ENCODE measurements around the gene IFNE. TPM values are rescaled to one million over a fixed set of nuclear protein-coding genes. Genes with fewer than 3 reads are reported as not detected.

IFNE gene
- total RNA-seq, 1 experiment from 2014 or later = 0.96 TPM

DNA sequence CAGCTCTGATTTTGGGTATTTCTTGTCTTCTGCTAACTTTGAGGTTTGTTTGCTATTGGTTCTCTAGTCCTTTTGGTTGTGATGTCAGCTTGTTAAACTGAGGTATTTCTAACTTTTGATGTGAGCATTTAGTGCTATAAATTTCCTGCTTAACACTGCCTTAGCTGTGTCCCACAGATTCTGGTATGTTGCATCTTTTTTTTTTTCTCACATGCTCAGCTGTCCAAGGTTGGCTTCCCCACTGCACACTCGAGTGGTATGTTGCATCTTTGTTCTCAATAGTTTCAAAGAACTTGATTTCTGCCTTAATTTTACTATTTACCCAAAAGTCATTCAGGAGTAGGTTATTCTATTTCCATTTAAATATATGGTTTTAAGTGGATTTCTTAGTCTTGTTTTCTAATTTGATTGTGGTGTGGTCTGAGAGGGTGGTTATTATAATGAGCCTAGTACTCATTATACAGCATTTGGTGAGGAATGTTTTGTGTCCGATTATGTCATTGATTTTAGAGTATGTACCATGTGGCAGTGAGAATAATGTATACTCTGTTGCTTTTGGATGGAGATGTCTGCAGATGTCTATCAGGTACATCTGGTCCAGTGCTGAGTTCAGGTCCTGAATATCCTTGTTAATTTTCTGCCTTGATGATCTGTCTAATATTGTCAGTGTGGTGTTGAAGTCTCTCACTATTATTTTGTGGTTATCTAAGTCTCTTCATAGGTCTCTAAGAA lies 42.2 kb upstream of the IFNE start (continued):
- TF ChIP-seq EGR1 (IDR thresholded peaks at IDR 0.05; ENCODE audit: low read depth) (peak; percentile 20; the same call in 1 of the 2 replicates), ZNF274 (IDR thresholded peaks at IDR 0.05; ENCODE audit: low read depth, low read length) (no peak), CBX3 (IDR thresholded peaks at IDR 0.05; ENCODE audit: low read depth) (no peak; the same call in 1 of the 2 replicates)

DNA sequence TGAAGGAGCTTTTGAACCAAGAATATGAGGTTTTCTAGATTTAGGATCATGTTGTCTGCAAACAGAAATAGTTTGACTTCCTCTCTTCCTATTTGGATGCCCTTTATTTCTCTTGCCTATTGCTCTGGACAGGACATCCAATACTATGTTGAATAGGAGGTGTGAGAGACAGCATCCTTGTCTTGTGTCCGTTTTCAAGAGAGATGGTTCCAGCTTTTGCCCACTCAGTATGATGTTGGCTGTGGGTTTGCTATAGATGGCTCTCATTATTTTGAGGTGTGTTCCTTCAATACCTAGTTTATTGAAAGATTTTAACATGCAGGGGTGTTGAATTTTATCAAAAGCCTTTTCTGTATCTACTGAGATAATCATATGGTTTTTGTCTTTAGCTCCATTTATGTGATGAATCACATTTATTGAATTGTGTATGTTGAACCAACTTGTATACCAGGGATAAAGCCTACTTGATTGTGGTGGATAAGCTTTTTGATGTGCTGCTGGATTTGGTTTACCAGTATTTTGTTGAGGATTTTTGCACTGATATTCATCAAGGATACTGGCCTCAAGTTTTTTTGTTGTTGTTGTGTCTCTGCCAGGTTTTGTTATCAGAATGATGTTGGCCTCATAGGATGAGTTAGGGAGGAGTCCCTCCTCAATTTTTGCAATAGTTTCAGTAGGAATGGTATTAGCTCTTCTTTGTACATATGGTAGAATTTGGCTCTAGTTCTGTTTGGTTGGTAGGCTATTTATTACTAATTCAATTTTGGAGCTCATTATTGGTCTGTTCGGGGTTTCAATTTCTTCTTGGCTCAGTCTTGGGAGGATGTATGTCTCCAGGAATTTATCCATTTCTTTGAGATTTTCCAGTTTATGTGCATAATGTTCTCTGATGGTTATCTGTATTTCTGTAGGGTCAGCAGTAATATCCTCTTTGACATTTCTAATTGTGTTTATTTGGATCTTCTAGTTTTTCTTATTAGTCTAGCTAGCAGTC lies 41.2 kb upstream of the IFNE start:
- peaks cover 97% of the 10 kb centered on the region for H3K79me2 ChIP-seq (ENCODE audit: insufficient read depth, low read length)
- POLR2A ChIA-PET = no interaction called here
- TF ChIP-seq, protein P1, sequence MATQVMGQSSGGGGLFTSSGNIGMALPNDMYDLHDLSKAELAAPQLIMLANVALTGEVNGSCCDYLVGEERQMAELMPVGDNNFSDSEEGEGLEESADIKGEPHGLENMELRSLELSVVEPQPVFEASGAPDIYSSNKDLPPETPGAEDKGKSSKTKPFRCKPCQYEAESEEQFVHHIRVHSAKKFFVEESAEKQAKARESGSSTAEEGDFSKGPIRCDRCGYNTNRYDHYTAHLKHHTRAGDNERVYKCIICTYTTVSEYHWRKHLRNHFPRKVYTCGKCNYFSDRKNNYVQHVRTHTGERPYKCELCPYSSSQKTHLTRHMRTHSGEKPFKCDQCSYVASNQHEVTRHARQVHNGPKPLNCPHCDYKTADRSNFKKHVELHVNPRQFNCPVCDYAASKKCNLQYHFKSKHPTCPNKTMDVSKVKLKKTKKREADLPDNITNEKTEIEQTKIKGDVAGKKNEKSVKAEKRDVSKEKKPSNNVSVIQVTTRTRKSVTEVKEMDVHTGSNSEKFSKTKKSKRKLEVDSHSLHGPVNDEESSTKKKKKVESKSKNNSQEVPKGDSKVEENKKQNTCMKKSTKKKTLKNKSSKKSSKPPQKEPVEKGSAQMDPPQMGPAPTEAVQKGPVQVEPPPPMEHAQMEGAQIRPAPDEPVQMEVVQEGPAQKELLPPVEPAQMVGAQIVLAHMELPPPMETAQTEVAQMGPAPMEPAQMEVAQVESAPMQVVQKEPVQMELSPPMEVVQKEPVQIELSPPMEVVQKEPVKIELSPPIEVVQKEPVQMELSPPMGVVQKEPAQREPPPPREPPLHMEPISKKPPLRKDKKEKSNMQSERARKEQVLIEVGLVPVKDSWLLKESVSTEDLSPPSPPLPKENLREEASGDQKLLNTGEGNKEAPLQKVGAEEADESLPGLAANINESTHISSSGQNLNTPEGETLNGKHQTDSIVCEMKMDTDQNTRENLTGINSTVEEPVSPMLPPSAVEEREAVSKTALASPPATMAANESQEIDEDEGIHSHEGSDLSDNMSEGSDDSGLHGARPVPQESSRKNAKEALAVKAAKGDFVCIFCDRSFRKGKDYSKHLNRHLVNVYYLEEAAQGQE (IDR thresholded peaks at IDR 0.05; ENCODE audit: low read depth) = no peak
- 0 out of 2 replicates have a peak, but pooled peaks have one; percentile 10 for TF ChIP-seq ELF1 (IDR thresholded peaks at IDR 0.05; ENCODE audit: borderline replicate concordance, low read depth)
- TF ChIP-seq FOSL1 (IDR thresholded peaks at IDR 0.05; ENCODE audit: low read depth) = peak; percentile 9; the same call in 1 of the 2 replicates
- TF ChIP-seq CBX3 (IDR thresholded peaks at IDR 0.05; ENCODE audit: low read depth) = peak; percentile 41
- peak; percentile 38; the same call in 1 of the 2 replicates for TF ChIP-seq SP1 (IDR thresholded peaks at IDR 0.05; ENCODE audit: low read depth)
- TF ChIP-seq YY1 (IDR thresholded peaks at IDR 0.05; ENCODE audit: extremely low read depth, insufficient replicate concordance, low read depth, low read length) = no peak
- TF ChIP-seq SIN3A (IDR thresholded peaks at IDR 0.05; ENCODE audit: low read depth) = peak; percentile 24
- TF ChIP-seq, protein P2, sequence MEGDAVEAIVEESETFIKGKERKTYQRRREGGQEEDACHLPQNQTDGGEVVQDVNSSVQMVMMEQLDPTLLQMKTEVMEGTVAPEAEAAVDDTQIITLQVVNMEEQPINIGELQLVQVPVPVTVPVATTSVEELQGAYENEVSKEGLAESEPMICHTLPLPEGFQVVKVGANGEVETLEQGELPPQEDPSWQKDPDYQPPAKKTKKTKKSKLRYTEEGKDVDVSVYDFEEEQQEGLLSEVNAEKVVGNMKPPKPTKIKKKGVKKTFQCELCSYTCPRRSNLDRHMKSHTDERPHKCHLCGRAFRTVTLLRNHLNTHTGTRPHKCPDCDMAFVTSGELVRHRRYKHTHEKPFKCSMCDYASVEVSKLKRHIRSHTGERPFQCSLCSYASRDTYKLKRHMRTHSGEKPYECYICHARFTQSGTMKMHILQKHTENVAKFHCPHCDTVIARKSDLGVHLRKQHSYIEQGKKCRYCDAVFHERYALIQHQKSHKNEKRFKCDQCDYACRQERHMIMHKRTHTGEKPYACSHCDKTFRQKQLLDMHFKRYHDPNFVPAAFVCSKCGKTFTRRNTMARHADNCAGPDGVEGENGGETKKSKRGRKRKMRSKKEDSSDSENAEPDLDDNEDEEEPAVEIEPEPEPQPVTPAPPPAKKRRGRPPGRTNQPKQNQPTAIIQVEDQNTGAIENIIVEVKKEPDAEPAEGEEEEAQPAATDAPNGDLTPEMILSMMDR (IDR thresholded peaks at IDR 0.05 in 2 of 3, conservative IDR thresholded peaks at IDR 0.05 in 1 of 3; ENCODE audit: borderline replicate concordance in 1 of 3, insufficient read depth in 1 of 3, low read depth in 2 of 3, low read length in 2 of 3) = no peak
- TF ChIP-seq, protein P3, sequence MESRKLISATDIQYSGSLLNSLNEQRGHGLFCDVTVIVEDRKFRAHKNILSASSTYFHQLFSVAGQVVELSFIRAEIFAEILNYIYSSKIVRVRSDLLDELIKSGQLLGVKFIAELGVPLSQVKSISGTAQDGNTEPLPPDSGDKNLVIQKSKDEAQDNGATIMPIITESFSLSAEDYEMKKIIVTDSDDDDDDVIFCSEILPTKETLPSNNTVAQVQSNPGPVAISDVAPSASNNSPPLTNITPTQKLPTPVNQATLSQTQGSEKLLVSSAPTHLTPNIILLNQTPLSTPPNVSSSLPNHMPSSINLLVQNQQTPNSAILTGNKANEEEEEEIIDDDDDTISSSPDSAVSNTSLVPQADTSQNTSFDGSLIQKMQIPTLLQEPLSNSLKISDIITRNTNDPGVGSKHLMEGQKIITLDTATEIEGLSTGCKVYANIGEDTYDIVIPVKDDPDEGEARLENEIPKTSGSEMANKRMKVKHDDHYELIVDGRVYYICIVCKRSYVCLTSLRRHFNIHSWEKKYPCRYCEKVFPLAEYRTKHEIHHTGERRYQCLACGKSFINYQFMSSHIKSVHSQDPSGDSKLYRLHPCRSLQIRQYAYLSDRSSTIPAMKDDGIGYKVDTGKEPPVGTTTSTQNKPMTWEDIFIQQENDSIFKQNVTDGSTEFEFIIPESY (IDR thresholded peaks at IDR 0.05; ENCODE audit: extremely low read depth, insufficient replicate concordance, low read length) = peak; percentile 65
- TF ChIP-seq, protein P4, sequence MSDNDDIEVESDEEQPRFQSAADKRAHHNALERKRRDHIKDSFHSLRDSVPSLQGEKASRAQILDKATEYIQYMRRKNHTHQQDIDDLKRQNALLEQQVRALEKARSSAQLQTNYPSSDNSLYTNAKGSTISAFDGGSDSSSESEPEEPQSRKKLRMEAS (IDR thresholded peaks at IDR 0.05) = no peak; the same call in 1 of the 2 replicates
- TF ChIP-seq JUND (IDR thresholded peaks at IDR 0.05) = peak; percentile 7

More for the DNA sequence above, 41.2 kb upstream of the IFNE start:
- peaks cover 15 to 43% of the 10 kb centered on the region in 2 experiments for H3K36me3 ChIP-seq (ENCODE audit: control insufficient read depth in 1 of 2, insufficient read depth in 2 of 2, low read length in 2 of 2)
- ChIA-PET CTCF (no interaction called here), RAD21 (ENCODE audit: low non-redundant PET in 1 of 2, low total read pairs in 2 of 2, uncharacterized antibody in 2 of 2, unreplicated experiment in 2 of 2) (no interaction called here)
- H3K4me1 ChIP-seq (ENCODE audit: control insufficient read depth in 1 of 2, insufficient read depth in 2 of 2, low read length in 2 of 2) = peaks cover 9 to 36% of the 10 kb centered on the region in 2 experiments; a peak in 3 of 4 replicates
- ATAC-seq (peak; percentile 4; the same call in 1 of the 2 replicates), DNase-seq (ENCODE audit: low read depth, low spot score) (no peak)
- no peaks in the 10 kb centered on the region for H3K9me3 ChIP-seq (ENCODE audit: control insufficient read depth in 1 of 2, insufficient read depth in 1 of 2, low read depth in 1 of 2, low read length in 2 of 2)
- peaks cover 25% of the 10 kb centered on the region; the same call in 1 of the 2 replicates for H4K20me1 ChIP-seq (ENCODE audit: insufficient read depth)
- H3K27me3 ChIP-seq (ENCODE audit: insufficient read depth, low read length) = no peaks in the 10 kb centered on the region
- H3K9ac ChIP-seq (ENCODE audit: low read length) = no peak overlapping the region
- no peak overlapping the region for H3K4me2 ChIP-seq (ENCODE audit: low read length)
- intact Hi-C loops (cut with micrococcal nuclease) = loop anchor here (2.0 kb wide), 1 partner anchor 265 kb away; no protein-coding TSS in a partner anchor
- no peaks in the 10 kb centered on the region for H3K9me2 ChIP-seq (ENCODE audit: insufficient read depth)
- no peak overlapping the region for H2AFZ ChIP-seq (ENCODE audit: low read depth, low read length, poor library complexity, severe bottlenecking)
- TSS peak; percentile 0 for BruUV-seq (replicated peaks)
- H3K4me3 ChIP-seq (replicated peaks in 1 of 2; ENCODE audit: low read depth in 1 of 2, low read length in 2 of 2) = no peak overlapping the region
- H3K27ac ChIP-seq (ENCODE audit: low read depth, low read length) = peak overlapping the region; percentile 28; the same call in 1 of the 2 replicates

Measured in HCT116 (cell line).